Measurements from ENCODE around the gene SLC6A20.
"Not testable (repeated sequence)": the region's sequence is repeated elsewhere in the genome, so short reads cannot be mapped to it uniquely, and the experiment has no call there.

Gene SLC6A20

GRCh38 chr3:45754461-45754860 lies 41.9 kb downstream of the SLC6A20 start:
- DNase-seq, result no peak

- no peak for DNase-seq
Measured at GRCh38 chr3:45753095-45753494, 43.2 kb downstream of the SLC6A20 start.

- no peak for DNase-seq
Measured at GRCh38 chr3:45751537-45752242, 44.6 kb downstream of the SLC6A20 start.

GRCh38 chr3:45749880-45750279 lies 46.5 kb downstream of the SLC6A20 start:
- no peak for DNase-seq

GRCh38 chr3:45749036-45749600 lies 47.2 kb downstream of the SLC6A20 start:
- not testable (repeated sequence) for DNase-seq

- DNase-seq, result no peak
Measured at GRCh38 chr3:45748068-45748467, 48.3 kb downstream of the SLC6A20 start.

GRCh38 chr3:45746777-45747622 lies 49.3 kb downstream of the SLC6A20 start:
- no peak for DNase-seq

- no peak for DNase-seq
Measured at GRCh38 chr3:45746165-45746776, 50.1 kb downstream of the SLC6A20 start.

- no peak for DNase-seq
Measured at GRCh38 chr3:45742461-45743089, 53.8 kb downstream of the SLC6A20 start.

GRCh38 chr3:45741742-45742460 lies 54.4 kb downstream of the SLC6A20 start:
- DNase-seq, result no peak

GRCh38 chr3:45741247-45741646 lies 55.1 kb downstream of the SLC6A20 start:
- DNase-seq, result no peak

- no peak for DNase-seq
Measured at GRCh38 chr3:45739991-45740390, 56.3 kb downstream of the SLC6A20 start.

- no peak for DNase-seq
Measured at GRCh38 chr3:45737234-45737633, 59.1 kb downstream of the SLC6A20 start.

GRCh38 chr3:45736707-45737106 lies 59.6 kb downstream of the SLC6A20 start:
- DNase-seq, result no peak

GRCh38 chr3:45730409-45731154 lies 65.8 kb downstream of the SLC6A20 start:
- DNase-seq, result no peak

- DNase-seq, result no peak
Measured at GRCh38 chr3:45729614-45730013, 66.7 kb downstream of the SLC6A20 start.

GRCh38 chr3:45724911-45725310 lies 71.4 kb downstream of the SLC6A20 start:
- no peak for DNase-seq

GRCh38 chr3:45719655-45720487 lies 76.5 kb downstream of the SLC6A20 start:
- no peak for DNase-seq

- DNase-seq, result no peak
Measured at GRCh38 chr3:45716790-45717336, 79.5 kb downstream of the SLC6A20 start.

GRCh38 chr3:45715945-45716344 lies 80.4 kb downstream of the SLC6A20 start:
- DNase-seq, result no peak

All from DMS153 (cell line).